ENCODE results near the gene MTMR12. TPM values are rescaled to one million over a fixed set of nuclear protein-coding genes. Genes with fewer than 3 reads are reported as not detected.

The MTMR12 gene
- total and polyA plus RNA-seq, 10 of the 15 experiments (the other 5 are each of a cell fraction or from before 2014, with no cell fraction given): 5.0 to 22.9 (median 16.3) TPM

- no peaks in the 10 kb centered on the region for H4K20me1 ChIP-seq (ENCODE audit: control insufficient read depth, insufficient read depth)
- peaks cover 9% of the 10 kb centered on the region; the same call in 2 of the 3 replicates for H3K9me3 ChIP-seq (replicated peaks; ENCODE audit: control insufficient read depth, insufficient read depth, low read length)
- no peak overlapping the region for H2AFZ ChIP-seq (ENCODE audit: control insufficient read depth, low read depth, low read length)
- no peaks in the 10 kb centered on the region for H3K79me2 ChIP-seq (ENCODE audit: control insufficient read depth, insufficient read depth, low read length)
- no peaks in the 10 kb centered on the region for H3K36me3 ChIP-seq (ENCODE audit: control insufficient read depth in 2 of 2, insufficient read depth in 2 of 2, low read length in 1 of 2)
- 45% methylated on average over 3 of the region's 3 CpGs for WGBS (ENCODE audit: insufficient coverage, insufficient replicate concordance, low lambda C conversion rate, missing lambda C conversion rate)
- DNase-seq (ENCODE audit: low read depth, low spot score): no peak
- no peak for ATAC-seq
- POLR2A ChIA-PET: no interaction called here
- FAIRE-seq: no peak
- no peak for TF ChIP-seq RAD51 (IDR thresholded peaks at IDR 0.05)
- TF ChIP-seq SPI1 (IDR thresholded peaks at IDR 0.05; ENCODE audit: borderline replicate concordance, insufficient read depth, low read depth, low read length): no peak
- TF ChIP-seq MYC (IDR thresholded peaks at IDR 0.05; ENCODE audit: insufficient read depth, insufficient read length, insufficient replicate concordance, low read length, severe bottlenecking): no peak
- H3K4me2 ChIP-seq (ENCODE audit: control insufficient read depth, insufficient read depth): no peak overlapping the region
- H3K9ac ChIP-seq (ENCODE audit: control insufficient read depth, insufficient read depth, low read length): no peak overlapping the region
- H3K4me3 ChIP-seq: no peak overlapping the region
- CTCF ChIA-PET: interaction anchor here (1.0 to 10.9 kb wide), 2 partner anchors 95 to 233 kb away, joined by 3 to 339 read pairs; no protein-coding TSS in a partner anchor
- intact Hi-C loops (cut with micrococcal nuclease; ENCODE audit: unreplicated experiment): loop anchor here (5.0 kb wide), 4 partner anchors 44 to 499 kb away; partner anchors contain the start of gene GOLPH3
- RAD21 ChIA-PET (ENCODE audit: unreplicated experiment): interaction anchor here (6.2 kb wide), 1 partner anchor 94 kb away, joined by 172 read pairs; no protein-coding TSS in a partner anchor
- SMC1A ChIA-PET (ENCODE audit: uncharacterized antibody, unreplicated experiment): interaction anchor here (2.1 kb wide), 1 partner anchor 51 kb away, joined by 7 read pairs; no protein-coding TSS in a partner anchor
- H3K27me3 ChIP-seq (replicated peaks in 1 of 2; ENCODE audit: control insufficient read depth in 2 of 2, insufficient read depth in 2 of 2, low read length in 1 of 2): no peaks in the 10 kb centered on the region
- BruUV-seq (replicated peaks): no TSS peak
- H3K27ac ChIP-seq (ENCODE audit: control insufficient read depth, insufficient read depth): no peak overlapping the region
- in situ Hi-C loops (cut with MboI): loop anchor here (5.0 kb wide), 1 partner anchor 99 kb away; no protein-coding TSS in a partner anchor
- peaks cover 7% of the 10 kb centered on the region; the same call in 1 of the 2 replicates for H3K4me1 ChIP-seq (ENCODE audit: control insufficient read depth, insufficient read depth, low read length)
These were observed 13.6 kb upstream of the MTMR12 start for GRCh38 chr5:32326216-32326772.

GRCh38 chr5:32325616-32326015 lies 12.9 kb upstream of the MTMR12 start:
- CTCF ChIA-PET: interaction anchor here (0.6 to 10.9 kb wide), 4 partner anchors 42 to 1626 kb away, joined by 3 to 339 read pairs (median 3); no protein-coding TSS in a partner anchor
- intact Hi-C loops (cut with micrococcal nuclease; ENCODE audit: unreplicated experiment): loop anchor here (5.0 kb wide), 4 partner anchors 43 to 498 kb away; partner anchors contain the start of gene GOLPH3
- no peak for TF ChIP-seq RBBP5 (conservative IDR thresholded peaks at IDR 0.05)
- TF ChIP-seq CHD1 (IDR thresholded peaks at IDR 0.05; ENCODE audit: low read depth, low read length): no peak
- no peak for TF ChIP-seq NR2C1 (IDR thresholded peaks at IDR 0.05)
- no peak for TF ChIP-seq BMI1 (IDR thresholded peaks at IDR 0.05; ENCODE audit: borderline replicate concordance)
- no peak for TF ChIP-seq IRF3 (IDR thresholded peaks at IDR 0.05)
- no peak for TF ChIP-seq ASH2L (IDR thresholded peaks at IDR 0.05; ENCODE audit: borderline replicate concordance, low read depth)
- no peak for TF ChIP-seq MTA3 (IDR thresholded peaks at IDR 0.05; ENCODE audit: borderline replicate concordance, low read length)
- TF ChIP-seq BACH1 (IDR thresholded peaks at IDR 0.05; ENCODE audit: borderline replicate concordance): no peak
- TF ChIP-seq ZNF622 (IDR thresholded peaks at IDR 0.05): no peak
- no peak for TF ChIP-seq ZSCAN29 (IDR thresholded peaks at IDR 0.05)
- no peak for TF ChIP-seq FOXM1 (IDR thresholded peaks at IDR 0.05; ENCODE audit: low read depth, low read length)
- no peak for TF ChIP-seq MYB (IDR thresholded peaks at IDR 0.05; ENCODE audit: borderline replicate concordance, low read depth, low read length)
- no peak for TF ChIP-seq CBX3 (IDR thresholded peaks at IDR 0.05; ENCODE audit: borderline replicate concordance, low read depth)

More at GRCh38 chr5:32325616-32326015, 12.9 kb upstream of the MTMR12 start:
- ChIA-PET POLR2A (no interaction called here), SMC1A (ENCODE audit: uncharacterized antibody, unreplicated experiment) (interaction anchor here (1.0 to 2.1 kb wide), 4 partner anchors 29 to 93 kb away, joined by 3 to 11 read pairs (median 6); no protein-coding TSS in a partner anchor), RAD21 (ENCODE audit: unreplicated experiment) (interaction anchor here (1.7 kb wide), 1 partner anchor 93 kb away, joined by 11 read pairs; no protein-coding TSS in a partner anchor)
- ATAC-seq (peak; percentile 15), FAIRE-seq (no peak), DNase-seq (ENCODE audit: low read depth, low spot score) (no peak)
- H3K36me3 ChIP-seq (ENCODE audit: control insufficient read depth in 2 of 2, insufficient read depth in 2 of 2, low read length in 1 of 2): no peaks in the 10 kb centered on the region
- no peak overlapping the region for H2AFZ ChIP-seq (ENCODE audit: control insufficient read depth, low read depth, low read length)
- in situ Hi-C loops (cut with MboI): loop anchor here (5.0 kb wide), 1 partner anchor 98 kb away; no protein-coding TSS in a partner anchor
- 92% methylated on average over 4 of the region's 4 CpGs for WGBS (ENCODE audit: insufficient coverage, insufficient replicate concordance, low lambda C conversion rate, missing lambda C conversion rate)
- no peak overlapping the region for H3K27ac ChIP-seq (ENCODE audit: control insufficient read depth, insufficient read depth)
- H3K79me2 ChIP-seq (ENCODE audit: control insufficient read depth, insufficient read depth, low read length): no peaks in the 10 kb centered on the region
- peaks cover 9% of the 10 kb centered on the region; the same call in 2 of the 3 replicates for H3K9me3 ChIP-seq (replicated peaks; ENCODE audit: control insufficient read depth, insufficient read depth, low read length)
- H3K27me3 ChIP-seq (replicated peaks in 1 of 2; ENCODE audit: control insufficient read depth in 2 of 2, insufficient read depth in 2 of 2, low read length in 1 of 2): no peaks in the 10 kb centered on the region
- H3K9ac ChIP-seq (ENCODE audit: control insufficient read depth, insufficient read depth, low read length): no peak overlapping the region
- H3K4me1 ChIP-seq (ENCODE audit: control insufficient read depth, insufficient read depth, low read length): peaks cover 7% of the 10 kb centered on the region; the same call in 1 of the 2 replicates
- no peak overlapping the region for H3K4me2 ChIP-seq (ENCODE audit: control insufficient read depth, insufficient read depth)
- H3K4me3 ChIP-seq: no peak overlapping the region
- H4K20me1 ChIP-seq (ENCODE audit: control insufficient read depth, insufficient read depth): no peaks in the 10 kb centered on the region
- BruUV-seq (replicated peaks): no TSS peak
